Uterus (tissue), 2 donors: ENCODE data around the gene CASZ1.

Source experiments
- POLR2A ChIP-seq, 2 donors: fragments of 450-650 bp; IDR thresholded peaks; one replicate each; pipeline ENCODE4 v1.6.1; 2016; ENCODE audit warnings: antibody characterized with exemption in 2 of 2, mild to moderate bottlenecking in 1 of 2, moderate library complexity in 1 of 2
- TF ChIP-seq, protein P1 (sequence below), 4 experiments: fragments of 200-600 bp in 2 of 4; fragments of 450-650 bp in 2 of 4; sonication (generic) in 2 of 4; IDR thresholded peaks; one replicate each; pipeline ENCODE4 v1.5.1; 2016 to 2019; ENCODE audit warnings: antibody characterized with exemption in 4 of 4, mild to moderate bottlenecking in 2 of 4, moderate library complexity in 1 of 4

DNA sequence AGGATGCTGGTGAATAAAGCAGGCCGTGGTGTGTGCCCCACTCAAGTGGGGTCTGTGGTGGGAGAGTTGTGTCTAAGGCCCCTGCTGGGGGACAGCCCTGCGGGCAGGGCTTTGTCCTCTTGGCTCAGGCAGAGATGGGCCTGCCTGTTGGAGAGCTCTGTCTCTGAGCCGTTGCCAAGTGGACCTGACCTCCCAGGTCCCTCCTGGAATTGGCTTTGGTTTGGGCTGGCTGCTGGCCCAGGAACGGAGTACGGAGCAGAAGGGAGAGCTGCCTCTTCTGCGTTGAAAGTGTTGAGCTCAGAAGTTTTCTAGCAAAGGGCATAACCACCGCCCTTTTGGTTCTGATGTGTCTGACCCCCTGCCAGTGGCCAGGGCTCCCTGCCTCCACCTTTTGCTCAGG lies 167.8 kb downstream of the CASZ1 start:
- no peak for TF ChIP-seq POLR2A (IDR thresholded peaks at IDR 0.05)
- TF ChIP-seq, protein P1, sequence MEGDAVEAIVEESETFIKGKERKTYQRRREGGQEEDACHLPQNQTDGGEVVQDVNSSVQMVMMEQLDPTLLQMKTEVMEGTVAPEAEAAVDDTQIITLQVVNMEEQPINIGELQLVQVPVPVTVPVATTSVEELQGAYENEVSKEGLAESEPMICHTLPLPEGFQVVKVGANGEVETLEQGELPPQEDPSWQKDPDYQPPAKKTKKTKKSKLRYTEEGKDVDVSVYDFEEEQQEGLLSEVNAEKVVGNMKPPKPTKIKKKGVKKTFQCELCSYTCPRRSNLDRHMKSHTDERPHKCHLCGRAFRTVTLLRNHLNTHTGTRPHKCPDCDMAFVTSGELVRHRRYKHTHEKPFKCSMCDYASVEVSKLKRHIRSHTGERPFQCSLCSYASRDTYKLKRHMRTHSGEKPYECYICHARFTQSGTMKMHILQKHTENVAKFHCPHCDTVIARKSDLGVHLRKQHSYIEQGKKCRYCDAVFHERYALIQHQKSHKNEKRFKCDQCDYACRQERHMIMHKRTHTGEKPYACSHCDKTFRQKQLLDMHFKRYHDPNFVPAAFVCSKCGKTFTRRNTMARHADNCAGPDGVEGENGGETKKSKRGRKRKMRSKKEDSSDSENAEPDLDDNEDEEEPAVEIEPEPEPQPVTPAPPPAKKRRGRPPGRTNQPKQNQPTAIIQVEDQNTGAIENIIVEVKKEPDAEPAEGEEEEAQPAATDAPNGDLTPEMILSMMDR (IDR thresholded peaks at IDR 0.05), result no peak
